Subcutaneous abdominal adipose tissue (tissue), 5 donors: ENCODE data around the gene PARD3.
"Not testable (repeated sequence)": the region's sequence is repeated elsewhere in the genome, so short reads cannot be mapped to it uniquely, and the experiment has no call there.

Source experiments
- H3K27ac ChIP-seq: one replicate; pipeline ENCODE4 v1.7.0; 2013; ENCODE audit warnings: low read depth, mild to moderate bottlenecking, inconsistent platforms, low read length, moderate library complexity
- H3K27me3 ChIP-seq, 5 donors: one replicate each; pipeline ENCODE4 v1.7.0; 2013; ENCODE audit warnings: low read length in 5 of 5, inconsistent platforms in 1 of 5; ENCODE audit not compliant: control insufficient read depth in 5 of 5, insufficient read depth in 4 of 5
- H3K36me3 ChIP-seq, 5 donors: one replicate each; pipeline ENCODE4 v1.7.0; 2013; ENCODE audit warnings: low read length in 5 of 5; ENCODE audit not compliant: control insufficient read depth in 5 of 5, insufficient read depth in 5 of 5
- H3K4me1 ChIP-seq, 5 donors: one replicate each; pipeline ENCODE4 v1.7.0; 2013; ENCODE audit warnings: low read length in 5 of 5, mild to moderate bottlenecking in 3 of 5, moderate library complexity in 1 of 5; ENCODE audit not compliant: control insufficient read depth in 5 of 5, insufficient read depth in 5 of 5
- H3K4me3 ChIP-seq, 5 donors: one replicate each; pipeline ENCODE4 v1.7.0; 2013; ENCODE audit warnings: low read length in 5 of 5, low read depth in 1 of 5
- H3K9ac ChIP-seq, 5 donors: one replicate each; pipeline ENCODE4 v1.7.0; 2013; ENCODE audit warnings: low read length in 5 of 5, mild to moderate bottlenecking in 4 of 5, moderate library complexity in 3 of 5
- H3K9me3 ChIP-seq, 5 donors: one replicate each; pipeline ENCODE4 v1.7.0; 2013; ENCODE audit warnings: low read length in 5 of 5; ENCODE audit not compliant: control insufficient read depth in 5 of 5
- donor health status: healthy.
- donor health status: healthy.
- donor health status: healthy.
- donor health status: healthy.
- donor health status: healthy.

Gene PARD3

DNA sequence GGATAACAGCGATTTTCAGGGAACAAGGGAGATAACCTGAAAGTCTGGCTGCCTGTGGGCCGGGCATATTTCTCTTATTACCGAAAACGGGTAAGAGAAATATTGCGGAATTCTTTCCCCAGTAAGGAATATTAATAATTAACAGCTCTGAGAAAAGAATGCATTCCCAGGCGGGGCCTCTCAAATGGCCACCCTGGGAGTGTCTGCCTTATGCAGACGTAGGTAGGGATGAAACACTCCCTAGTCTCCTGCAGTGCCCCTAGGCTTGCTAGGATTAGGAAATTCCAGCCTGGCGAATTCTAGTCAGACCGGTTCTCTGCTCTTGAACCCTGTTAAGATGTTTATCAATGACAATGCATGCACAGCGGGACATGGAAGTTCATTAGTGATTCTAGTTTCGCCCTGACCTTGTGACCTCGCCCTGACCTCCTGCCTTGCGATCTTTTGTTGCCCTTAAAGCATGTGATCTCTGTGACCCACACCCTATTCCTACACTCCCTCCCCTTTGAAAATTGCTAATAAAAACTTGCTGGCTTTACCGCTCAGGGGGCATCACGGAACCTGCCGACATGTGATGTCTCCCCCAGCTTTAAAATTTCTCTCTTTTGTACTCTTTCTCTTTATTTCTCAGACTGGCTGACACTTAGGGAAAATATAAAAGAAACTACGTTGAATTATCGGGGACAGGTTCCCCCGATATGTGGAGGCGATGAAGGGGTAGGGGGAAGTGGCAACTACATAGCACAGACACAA, 387.8 kb downstream of the PARD3 start:
- H3K4me3 ChIP-seq, H3K36me3 ChIP-seq, H3K9ac ChIP-seq, H3K27ac ChIP-seq, H3K27me3 ChIP-seq, H3K9me3 ChIP-seq: not testable (repeated sequence)
- H3K4me1 ChIP-seq: peaks cover 0 to 24% (median 5%) of the 10 kb centered on the region in 5 donors

DNA sequence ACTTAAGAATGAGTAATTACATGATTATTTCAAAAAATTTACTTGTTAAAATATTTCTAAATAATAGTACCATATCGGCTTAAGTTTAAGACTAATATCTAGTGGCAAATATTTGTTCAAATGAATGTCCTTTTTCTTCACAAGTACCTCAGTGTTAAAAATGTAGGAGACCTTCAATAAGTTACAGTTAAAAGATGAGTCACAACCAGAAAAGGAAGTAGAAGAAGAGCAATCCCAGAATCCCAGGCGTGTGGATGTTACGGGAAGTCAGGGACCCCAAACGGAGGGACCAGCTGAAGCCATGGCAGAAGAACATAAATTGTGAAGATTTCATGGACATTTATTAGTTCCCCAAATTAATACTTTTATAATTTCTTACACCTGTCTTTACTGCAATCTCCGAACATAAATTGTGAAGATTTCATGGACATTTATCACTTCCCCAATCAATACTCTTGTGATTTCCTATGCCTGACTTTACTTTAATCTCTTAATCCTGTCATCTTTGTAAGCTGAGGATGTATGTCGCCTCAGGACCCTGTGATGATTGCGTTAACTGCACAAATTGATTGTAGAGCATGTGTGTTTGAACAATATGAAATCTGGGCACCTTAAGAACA, 388.4 kb downstream of the PARD3 start:
- not testable (repeated sequence) for H3K9me3 ChIP-seq, H3K36me3 ChIP-seq, H3K9ac ChIP-seq, H3K27ac ChIP-seq, H3K27me3 ChIP-seq, H3K4me3 ChIP-seq
- H3K4me1 ChIP-seq: peaks cover 0 to 28% (median 5%) of the 10 kb centered on the region in 5 donors

DNA sequence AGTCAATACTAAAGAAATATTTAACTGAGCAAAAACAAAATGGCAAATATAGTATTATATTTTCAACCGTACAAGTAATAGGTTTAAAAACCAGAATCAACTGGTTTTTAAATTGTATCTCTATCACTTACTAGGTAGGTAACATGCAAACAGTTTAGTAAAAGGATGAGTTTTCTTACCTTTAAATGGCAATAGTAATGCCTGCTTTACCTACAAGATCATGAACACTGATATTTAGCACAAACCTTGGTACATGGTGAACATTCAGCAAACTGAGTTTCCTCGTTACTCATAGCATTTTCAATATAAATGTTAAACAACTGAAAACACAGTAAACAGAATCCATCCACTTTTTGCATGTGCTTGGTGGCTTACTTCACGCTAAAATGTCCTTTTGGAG, 389.1 kb downstream of the PARD3 start:
- Histone ChIP-seq H3K36me3 (no peaks in the 10 kb centered on the region), H3K4me3 (no peak overlapping the region), H3K27ac (no peak overlapping the region), H3K27me3 (no peaks in the 10 kb centered on the region), H3K9me3 (no peaks in the 10 kb centered on the region), H3K9ac (no peak overlapping the region), H3K4me1 (peaks cover 0 to 30% (median 5%) of the 10 kb centered on the region in 5 donors)

DNA sequence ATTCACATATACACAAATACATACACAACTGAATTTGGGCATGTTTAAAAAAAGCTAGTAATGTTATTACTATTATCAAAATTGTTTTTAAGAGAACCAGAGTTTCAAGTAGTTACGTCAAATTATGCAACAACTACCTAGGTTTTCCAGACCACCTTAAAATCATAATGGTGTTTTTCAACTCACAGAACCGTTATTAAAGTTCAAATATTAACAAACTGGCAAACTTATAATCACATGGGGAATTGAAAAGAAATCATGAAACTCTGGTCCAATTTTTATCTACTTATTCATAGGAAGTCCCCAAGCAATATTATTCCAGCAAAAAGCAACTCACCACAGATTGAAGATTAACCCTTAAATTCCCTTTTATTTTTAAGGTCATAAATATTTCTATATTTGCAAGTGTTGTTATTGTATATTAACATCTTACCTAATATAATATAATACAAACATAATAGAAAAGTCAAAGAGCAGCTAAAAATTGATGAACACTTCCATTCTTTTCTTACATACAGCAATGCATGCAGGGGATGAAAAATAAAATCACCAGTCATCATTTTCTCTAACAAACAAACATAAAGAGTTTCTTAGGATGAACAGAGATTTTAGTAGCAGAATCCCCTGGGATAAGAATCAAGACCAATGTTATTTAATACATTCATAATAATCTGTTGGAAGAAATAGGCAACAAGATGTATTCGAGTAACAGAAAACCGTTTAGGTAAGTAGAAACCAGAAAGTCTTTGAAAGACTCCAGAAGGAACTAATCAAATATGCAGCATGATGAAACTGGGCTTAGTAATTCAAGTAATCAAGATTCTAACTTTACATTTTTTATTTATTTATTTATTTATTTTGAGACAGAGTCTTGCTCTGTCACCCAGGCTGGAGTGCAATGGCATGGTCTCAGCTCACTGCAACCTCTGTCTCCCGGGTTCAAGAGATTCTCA, 391.1 kb downstream of the PARD3 start:
- H3K4me3 ChIP-seq: no peak overlapping the region
- H3K27me3 ChIP-seq: no peaks in the 10 kb centered on the region
- no peak overlapping the region for H3K9ac ChIP-seq
- H3K27ac ChIP-seq: no peak overlapping the region
- no peaks in the 10 kb centered on the region for H3K9me3 ChIP-seq
- peaks cover 0 to 30% (median 5%) of the 10 kb centered on the region in 5 donors for H3K4me1 ChIP-seq
- no peaks in the 10 kb centered on the region for H3K36me3 ChIP-seq

DNA sequence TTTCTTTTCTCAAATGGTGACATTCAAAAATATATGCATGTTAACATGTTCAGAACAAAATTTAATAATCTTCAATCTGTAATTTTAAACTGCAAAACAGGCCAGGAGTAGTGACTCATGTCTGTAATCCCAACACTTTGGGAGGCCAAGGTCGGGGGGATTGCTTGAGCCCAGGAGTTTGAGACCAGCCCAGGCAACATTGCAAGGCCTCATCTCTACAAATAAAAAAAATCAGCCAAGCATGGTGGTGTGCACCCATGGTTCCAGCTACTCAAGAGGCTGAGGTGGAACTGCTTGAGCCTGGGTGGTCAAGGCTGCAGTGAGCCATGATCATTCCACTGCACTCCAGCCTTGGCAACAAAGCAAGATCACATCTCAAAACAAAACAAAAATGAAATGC, 394.3 kb downstream of the PARD3 start:
- peaks cover 0 to 21% (median 5%) of the 10 kb centered on the region in 5 donors for H3K4me1 ChIP-seq
- H3K27ac ChIP-seq: no peak overlapping the region
- H3K4me3 ChIP-seq: no peak overlapping the region
- H3K9ac ChIP-seq: no peak overlapping the region
- H3K27me3 ChIP-seq: no peaks in the 10 kb centered on the region
- no peaks in the 10 kb centered on the region for H3K36me3 ChIP-seq
- H3K9me3 ChIP-seq: no peaks in the 10 kb centered on the region

DNA sequence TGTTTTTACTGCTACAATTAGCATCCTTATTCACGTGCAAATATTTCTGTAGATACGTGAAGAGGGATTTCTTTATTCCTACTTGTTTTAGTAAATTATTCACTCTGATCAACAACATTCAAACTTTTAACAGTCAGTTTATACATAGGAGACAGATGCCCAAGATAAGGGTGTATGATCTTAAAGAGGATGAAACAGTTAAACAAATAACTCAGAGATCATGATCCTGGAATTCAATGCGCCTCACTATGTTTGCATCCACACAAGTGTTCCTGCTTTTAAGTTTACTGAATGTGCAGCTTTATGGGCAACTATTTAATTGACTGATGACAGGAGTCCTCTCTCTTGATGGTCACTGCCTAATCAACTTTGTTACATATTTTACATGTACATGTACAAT, 394.8 kb downstream of the PARD3 start:
- H3K9me3 ChIP-seq: no peaks in the 10 kb centered on the region
- no peak overlapping the region for H3K4me3 ChIP-seq
- H3K9ac ChIP-seq: no peak overlapping the region
- H3K4me1 ChIP-seq: peaks cover 0 to 21% (median 5%) of the 10 kb centered on the region in 5 donors
- H3K27ac ChIP-seq: no peak overlapping the region
- H3K27me3 ChIP-seq: no peaks in the 10 kb centered on the region
- H3K36me3 ChIP-seq: no peaks in the 10 kb centered on the region

DNA sequence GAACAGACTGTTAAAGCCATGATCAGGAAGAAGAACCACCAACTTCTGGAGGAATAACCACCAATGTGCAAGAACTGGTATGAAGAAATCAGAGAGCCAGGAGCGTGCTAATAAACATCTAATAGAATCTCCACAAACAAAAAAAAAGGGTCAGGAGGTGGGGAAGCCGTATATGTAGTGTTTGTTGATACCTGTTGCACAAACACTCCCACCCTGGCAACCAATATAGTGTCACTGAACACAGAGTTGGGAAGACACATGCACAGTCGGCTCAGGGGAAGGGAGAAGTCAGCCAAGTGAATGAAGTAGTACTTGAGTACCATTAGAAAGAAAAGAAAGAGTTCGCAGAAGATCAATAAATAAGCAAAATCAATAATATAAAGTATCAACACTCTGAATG, 400.1 kb downstream of the PARD3 start:
- Histone ChIP-seq H3K27ac (no peak overlapping the region), H3K9ac (no peak overlapping the region), H3K27me3 (no peaks in the 10 kb centered on the region), H3K4me1 (no peaks in the 10 kb centered on the region), H3K9me3 (no peaks in the 10 kb centered on the region), H3K4me3 (no peak overlapping the region), H3K36me3 (no peaks in the 10 kb centered on the region)

DNA sequence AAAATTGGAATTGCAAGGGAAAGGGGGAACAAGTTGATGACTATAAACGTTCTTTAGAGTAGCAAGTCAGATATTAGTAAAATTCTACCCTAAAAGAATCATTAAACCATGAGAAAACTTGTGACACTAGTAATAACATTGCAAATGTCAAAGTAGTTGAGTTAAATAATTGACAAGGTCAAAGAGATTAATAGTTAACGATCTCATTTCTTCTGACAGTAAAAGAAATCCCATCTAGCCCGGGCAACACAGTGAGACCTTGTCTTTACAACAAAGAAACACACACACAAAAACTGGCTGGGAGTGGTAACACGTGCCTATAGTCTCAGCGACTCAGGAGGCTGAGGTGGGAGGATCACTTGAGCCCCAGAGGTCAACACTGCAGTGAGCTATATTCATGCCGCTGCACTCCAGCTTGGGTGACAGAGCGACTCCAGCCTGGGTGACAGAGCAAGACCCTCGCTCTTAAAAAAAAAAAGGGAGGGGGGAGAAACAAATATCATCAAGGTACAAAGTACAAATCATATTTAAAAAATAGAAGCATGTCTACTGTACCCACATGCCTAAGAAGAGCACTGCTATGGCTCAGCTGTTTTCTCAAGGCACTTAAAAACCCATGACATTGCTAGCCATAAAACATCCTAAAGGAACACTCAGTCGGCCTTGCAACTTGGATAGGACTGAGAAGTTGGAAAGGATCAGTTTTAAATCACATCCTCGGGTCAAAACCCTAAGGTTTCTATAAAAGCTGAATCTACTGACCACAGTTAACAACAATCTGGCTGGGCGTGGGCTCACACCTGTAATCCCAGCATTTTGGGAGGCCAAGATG, 401.1 kb downstream of the PARD3 start:
- no peak overlapping the region for H3K27ac ChIP-seq
- no peaks in the 10 kb centered on the region for H3K36me3 ChIP-seq
- no peak overlapping the region for H3K9ac ChIP-seq
- H3K9me3 ChIP-seq: no peaks in the 10 kb centered on the region
- no peaks in the 10 kb centered on the region for H3K4me1 ChIP-seq
- H3K27me3 ChIP-seq: no peaks in the 10 kb centered on the region
- no peak overlapping the region for H3K4me3 ChIP-seq

DNA sequence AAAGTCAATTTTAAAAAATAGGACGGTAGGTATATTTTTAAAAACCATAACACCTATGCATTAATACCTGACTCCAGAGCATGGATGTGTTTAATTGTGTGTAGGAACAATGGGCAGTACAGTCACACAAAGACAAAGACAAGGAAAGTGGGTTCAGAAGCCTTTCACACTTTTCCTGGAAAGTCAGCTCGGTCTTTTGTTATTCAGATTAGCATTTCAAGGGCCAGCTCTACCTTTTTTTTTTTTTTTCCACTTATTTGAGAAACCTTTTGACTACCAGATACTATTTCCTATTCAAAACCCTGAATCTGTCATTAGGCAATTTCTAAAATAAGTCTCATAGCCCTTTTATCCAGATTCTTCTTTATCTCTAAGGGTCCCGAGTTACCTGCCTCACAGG, 401.9 kb downstream of the PARD3 start:
- Histone ChIP-seq H3K4me1 (no peaks in the 10 kb centered on the region), H3K36me3 (no peaks in the 10 kb centered on the region)

More for the DNA sequence above, 401.9 kb downstream of the PARD3 start:
- H3K9me3 ChIP-seq: no peaks in the 10 kb centered on the region
- H3K27me3 ChIP-seq: no peaks in the 10 kb centered on the region
- H3K27ac ChIP-seq: no peak overlapping the region
- H3K9ac ChIP-seq: no peak overlapping the region
- H3K4me3 ChIP-seq: no peak overlapping the region
